ENCODE measurements around the gene BIRC7. TPM values are rescaled to one million over a fixed set of nuclear protein-coding genes. Genes with fewer than 3 reads are reported as not detected.

Gene BIRC7
- total RNA-seq, 1 experiment from 2014 or later = 1.3 TPM

DNA sequence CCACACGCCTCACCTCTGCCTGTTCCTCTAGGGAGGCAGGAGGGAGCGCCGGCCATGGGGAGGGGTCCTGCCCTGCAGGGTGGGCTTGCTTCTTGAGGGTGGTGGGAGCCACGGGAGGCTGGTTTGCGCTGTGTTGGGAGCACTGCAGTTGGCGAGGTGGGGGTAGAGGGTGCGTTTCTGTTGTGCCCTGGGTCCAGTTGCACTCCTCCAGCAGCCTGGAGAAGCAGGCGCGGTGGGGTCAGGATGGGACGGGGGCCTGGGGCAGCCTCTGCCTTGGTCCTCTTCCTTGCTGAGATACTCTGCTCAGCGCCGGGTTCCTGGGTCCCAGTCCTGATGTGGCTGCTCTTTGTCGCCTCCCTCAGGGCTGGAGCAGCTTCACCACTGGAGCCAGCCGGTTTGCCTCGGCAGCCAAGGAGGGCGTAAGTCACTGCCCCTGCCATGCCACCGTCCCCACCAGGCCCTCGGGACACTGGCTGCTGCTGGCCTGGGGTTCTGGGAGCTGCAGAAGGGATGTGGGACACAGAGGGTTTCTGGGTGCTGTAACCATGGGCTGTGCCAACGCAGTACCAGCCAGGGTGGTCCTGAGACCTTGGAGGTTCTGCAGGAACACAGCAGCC, 45.3 kb downstream of the BIRC7 start:
- no peak for DNase-seq (ENCODE audit: low spot score)

DNA sequence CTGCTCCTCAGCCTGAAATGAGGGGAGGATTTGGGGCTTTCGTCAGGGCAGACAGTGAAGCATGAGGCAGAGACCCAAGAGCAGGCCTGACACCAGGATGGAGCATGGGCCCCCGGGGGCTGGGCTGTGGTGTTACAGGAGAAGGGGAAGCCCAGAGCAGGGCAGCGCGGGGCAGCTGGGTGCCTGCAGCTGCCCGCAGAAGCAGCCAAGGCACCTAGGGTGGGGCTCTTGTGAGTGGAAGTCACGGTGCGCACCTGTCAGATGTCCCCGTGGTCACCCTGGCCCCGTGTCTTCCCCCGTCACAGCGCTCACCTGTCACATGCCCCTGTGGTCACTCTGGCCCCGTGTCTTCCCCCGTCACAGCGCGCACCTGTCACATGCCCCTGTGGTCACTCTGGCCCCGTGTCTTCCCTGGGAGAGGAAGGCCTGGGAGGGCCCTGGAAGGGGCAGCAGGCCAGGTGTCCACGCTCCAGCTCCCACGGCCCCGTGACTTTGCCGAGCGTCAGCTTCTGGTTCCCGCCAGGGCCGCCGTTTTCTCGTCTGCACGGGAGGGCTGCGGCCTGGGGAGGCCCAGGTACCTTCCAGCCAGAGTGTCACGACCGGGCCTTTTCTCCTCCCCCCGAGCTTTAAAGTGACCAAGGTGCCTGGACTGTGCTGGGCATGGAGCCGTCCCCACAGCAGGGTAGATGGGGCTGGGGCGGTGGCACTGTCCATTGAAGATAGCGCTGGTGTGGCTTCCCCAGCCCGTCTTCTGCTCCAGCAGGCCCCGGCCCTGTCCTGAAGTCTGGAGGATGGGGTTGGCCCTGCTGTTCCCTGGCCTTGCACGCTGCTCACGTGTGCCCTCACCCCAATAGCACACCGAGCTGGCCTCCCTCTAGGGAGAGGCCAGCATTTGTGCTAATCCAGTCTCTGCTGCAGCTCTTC, 46.3 kb downstream of the BIRC7 start:
- DNase-seq (ENCODE audit: low spot score) = no peak

DNA sequence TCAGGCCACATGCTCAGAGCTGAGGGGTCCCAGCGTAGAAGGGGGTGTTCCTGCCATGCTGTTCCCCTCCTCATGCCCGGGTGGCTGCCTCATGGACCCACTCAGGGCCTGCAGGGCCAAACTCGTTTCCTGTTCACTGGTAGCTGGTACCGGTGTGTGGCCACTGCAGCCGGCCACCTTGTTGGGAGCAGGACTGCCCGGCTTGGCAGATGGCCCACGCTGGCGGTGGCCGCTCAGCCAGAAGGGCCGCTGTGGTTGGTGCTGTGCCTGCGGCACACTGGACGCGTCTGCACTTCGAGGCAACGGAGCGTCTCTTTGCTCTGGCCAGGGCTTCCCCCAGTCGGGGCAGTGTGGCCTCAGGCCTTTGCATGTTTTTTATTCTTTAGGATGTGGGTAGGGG, 47.2 kb downstream of the BIRC7 start:
- DNase-seq (ENCODE audit: low spot score) = no peak

DNA sequence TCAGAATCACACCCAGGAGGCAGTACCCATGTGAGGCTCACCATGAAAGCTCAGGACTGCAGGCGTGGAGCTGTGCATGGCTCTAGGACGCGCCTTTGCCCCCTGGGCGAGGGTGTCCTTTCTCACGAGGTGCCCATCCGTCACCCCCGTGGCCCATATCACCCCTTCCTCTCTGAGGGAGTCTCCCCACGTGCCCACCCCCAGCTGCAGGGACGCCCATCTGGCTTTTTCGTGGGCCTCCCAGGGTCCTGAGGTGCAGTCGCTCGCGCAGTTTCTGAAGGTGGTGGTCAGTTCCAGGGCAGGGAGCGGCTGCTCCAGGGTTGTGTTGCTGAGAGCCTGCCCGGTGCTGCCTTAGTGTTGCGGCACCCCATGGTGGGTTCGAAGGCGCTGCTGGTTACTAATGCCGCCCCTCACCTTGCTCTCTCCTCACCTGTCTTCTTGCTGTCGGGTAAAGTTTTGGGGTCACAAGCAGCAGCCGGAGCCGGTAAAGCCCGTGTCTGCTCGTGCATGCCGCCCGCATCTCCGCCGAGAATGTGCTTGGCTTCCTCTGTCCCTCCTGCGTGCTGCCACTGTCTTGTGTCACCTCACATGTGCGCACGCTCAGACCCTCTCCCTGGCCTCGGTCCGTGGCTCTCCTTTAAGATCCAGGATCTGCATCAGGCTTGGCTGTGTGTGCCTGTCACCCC, 47.8 kb downstream of the BIRC7 start:
- DNase-seq (ENCODE audit: low spot score) = no peak

DNA sequence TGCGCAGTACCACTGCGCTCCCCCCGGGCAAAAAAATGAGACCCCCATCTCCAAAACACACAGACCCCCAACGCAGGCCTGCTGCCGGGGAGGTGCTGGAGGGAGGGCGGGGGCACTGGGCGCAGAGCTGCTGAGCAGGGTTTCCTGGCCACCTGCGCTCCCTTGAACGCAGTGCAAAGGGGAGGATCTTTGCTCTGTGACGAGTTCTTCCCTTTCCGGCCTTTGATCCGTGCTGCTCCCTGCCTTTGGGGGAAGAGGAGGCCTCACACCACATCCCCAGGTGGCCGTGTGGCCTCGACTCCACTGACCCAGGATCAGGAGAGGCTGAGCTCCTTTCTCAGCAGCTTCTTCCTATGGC, 48.4 kb downstream of the BIRC7 start:
- no peak for DNase-seq (ENCODE audit: low spot score)

GRCh38 chr20:63284544-63284949, 48.8 kb downstream of the BIRC7 start:
- no peak for DNase-seq (ENCODE audit: low spot score)

DNA sequence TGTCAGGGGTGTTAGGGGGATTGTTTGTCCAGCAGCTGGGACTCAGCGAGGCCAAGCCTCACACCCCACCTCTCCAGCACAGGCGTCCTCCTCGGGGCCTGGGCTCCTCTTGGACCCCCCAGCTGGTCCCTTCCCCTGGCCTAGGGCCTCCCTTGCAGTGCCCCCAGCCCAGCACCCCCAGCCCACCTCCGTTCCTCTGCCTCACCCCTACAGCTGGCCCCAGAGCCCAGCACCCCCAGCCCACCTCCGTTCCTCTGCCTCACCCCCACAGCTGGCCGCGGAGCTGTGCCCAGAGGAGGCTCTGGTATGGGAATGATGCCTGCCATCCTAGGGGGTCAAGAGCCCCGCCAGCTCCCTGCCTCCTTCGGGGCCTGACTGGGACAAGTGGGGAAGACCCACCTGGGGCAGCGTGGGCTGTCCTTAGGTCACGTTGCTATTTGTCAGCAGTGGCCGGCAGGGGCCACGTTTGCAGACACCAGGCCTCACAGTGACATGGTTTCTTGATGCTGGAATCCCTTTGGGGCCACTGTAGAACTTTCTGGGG, 49.3 kb downstream of the BIRC7 start:
- no peak for DNase-seq (ENCODE audit: low spot score)

GRCh38 chr20:63285636-63286615, 50.2 kb downstream of the BIRC7 start:
- DNase-seq (ENCODE audit: low spot score) = no peak

DNA sequence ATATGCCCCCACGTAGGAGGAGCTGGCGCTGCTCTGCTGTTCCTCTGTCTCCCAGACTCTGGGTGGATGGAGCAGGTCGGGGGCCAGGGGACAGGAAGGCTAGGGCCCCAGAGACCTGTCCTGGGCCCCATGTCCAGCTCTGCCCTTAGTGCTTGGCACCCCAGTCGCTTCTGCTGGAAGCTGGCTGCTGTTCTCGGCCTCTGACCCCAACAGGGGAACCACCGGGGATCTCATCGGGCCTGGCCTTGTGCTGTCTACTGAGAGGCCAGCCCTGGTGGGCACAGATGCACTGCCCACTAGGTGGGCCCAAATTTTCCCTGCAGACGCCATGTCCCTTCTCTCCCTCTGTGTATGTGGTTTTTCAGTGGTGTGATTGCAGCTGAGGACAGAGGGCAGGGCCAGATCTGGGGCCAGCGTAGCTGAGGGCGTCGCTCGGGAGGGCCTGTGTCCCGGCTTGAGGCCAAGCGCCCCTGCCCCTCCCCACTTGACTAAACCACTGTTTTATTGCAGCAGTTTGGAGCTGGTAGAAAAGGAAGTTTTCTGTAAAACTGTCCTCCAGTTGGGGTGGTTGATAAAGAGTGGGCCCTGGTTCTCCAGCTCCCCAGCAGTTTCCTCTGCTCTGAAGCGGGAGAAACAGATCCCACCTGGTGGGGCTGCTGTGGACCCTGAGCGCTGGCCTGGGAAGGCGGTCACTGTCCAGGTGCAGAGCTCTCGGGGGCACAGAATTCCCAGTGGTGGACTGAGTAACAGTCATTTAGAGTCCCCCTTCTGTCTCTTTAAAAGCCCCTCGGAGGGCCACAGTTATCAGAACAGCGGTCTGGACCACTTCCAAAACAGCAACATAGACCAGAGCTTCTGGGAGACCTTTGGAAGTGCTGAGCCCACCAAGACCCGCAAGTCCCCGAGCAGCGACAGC, 51.3 kb downstream of the BIRC7 start:
- DNase-seq (ENCODE audit: low spot score) = no peak

DNA sequence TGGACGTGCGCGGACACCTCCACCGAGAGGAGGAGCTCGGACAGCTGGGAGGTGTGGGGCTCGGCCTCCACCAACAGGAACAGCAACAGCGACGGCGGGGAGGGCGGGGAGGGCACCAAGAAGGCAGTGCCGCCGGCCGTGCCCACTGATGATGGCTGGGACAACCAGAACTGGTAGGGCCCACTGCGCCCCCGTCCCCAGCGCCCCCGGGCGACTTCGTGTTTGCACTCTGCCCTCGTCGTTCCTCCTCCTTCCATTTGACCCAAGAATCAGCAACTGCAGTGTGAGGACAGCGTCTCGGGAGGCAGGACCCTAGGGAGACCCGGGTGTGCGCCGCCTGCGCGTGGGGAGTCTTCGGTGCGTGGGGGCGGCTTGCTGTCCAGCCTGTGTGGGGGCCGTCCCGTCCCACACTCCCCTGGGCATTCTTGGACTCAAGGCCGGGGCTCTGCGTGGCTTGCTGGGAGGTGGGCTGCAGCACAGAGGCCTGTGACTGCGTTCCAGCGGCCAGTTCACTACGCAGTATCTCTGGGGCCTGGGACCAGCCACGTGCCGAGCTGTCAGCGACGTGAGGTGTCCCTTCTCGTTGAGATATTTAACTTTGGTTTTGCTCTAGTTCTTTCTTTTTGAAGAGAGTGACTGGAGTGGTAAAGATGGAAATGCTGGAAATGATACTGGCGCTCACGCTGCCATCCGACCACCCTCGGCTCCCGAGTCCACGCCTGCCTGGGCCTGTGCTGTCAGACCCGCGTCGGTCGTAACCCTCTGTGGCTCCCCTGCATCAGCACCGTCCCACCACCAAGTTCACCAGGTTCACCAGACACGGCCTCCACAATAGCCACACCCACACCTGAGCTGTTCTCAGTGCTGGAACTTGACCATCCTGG, 52.2 kb downstream of the BIRC7 start:
- DNase-seq (ENCODE audit: low spot score) = no peak

GRCh38 chr20:63288581-63289251, 53.0 kb downstream of the BIRC7 start:
- no peak for DNase-seq (ENCODE audit: low spot score)

DNA sequence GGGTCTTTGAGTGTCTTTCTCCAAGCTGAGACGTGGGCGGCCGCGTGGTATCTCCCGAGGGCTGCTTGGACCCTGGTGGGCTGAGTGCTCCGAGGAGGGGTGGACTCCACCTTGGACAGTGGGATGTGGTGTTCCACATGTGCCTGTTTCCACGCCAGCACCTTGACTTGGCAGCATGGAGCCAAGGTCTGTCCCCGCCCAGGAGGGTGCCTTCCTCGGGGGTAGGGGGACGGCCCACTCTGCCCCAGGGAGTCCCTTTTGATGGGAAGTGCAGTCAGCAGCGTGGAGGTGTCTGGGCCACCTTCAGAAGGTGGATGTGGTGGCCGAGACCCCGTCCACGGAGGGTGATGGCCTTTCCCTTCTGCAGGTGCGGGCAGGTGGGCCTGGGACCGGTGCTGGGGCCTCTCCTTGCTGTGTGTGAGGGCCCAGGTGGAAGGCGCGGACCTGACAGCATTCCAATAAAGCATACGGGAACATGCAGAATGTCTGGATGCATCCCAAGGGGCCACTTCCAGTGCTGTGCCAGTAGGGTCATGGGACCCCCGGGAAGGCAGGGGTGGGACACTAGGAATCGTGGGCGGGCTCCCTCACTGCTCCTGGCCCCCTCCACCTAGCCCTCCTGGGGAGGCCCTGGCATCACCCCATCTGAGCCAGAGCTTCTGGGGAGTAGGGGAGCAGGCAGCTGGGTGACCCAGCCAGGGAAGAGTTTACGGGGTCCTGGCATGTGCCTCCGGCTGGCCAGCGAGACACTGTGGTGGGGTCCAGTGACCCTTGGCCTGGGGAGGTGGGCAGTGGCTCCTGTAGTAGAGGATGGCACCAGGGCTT, 53.8 kb downstream of the BIRC7 start:
- DNase-seq (ENCODE audit: low spot score) = no peak

Small RNAs within 50 kb of the gene (small RNA-seq; reads per million reads assigned to genes)
- gene MIR3196 (not detected), gene MIR4326 (not detected)

Other genes with a start within 250 kb of the BIRC7 start
- not detected in 2 replicates for gene BHLHE23, start 228.9 kb upstream of the BIRC7 start, total RNA-seq (2014; rRNA removed; shearing (Covaris generic))
- gene YTHDF1, start 19.8 kb upstream of the BIRC7 start, total RNA-seq (2014; rRNA removed; shearing (Covaris generic)) = 47.2 and 53.6 TPM in 2 replicates
- gene NKAIN4, start 18.6 kb downstream of the BIRC7 start, total RNA-seq (2014; rRNA removed; shearing (Covaris generic)) = not detected in 2 replicates
- gene ARFGAP1, start 36.9 kb downstream of the BIRC7 start, total RNA-seq (2014; rRNA removed; shearing (Covaris generic)) = 142 and 150 TPM in 2 replicates
- gene COL20A1, start 57.3 kb downstream of the BIRC7 start, total RNA-seq (2014; rRNA removed; shearing (Covaris generic)) = 0.08 and 0.33 TPM in 2 replicates
- not detected in 2 replicates for gene CHRNA4, start 125.4 kb downstream of the BIRC7 start, total RNA-seq (2014; rRNA removed; shearing (Covaris generic))
- gene KCNQ2, start 236.8 kb downstream of the BIRC7 start, total RNA-seq (2014; rRNA removed; shearing (Covaris generic)) = 0.08 and 0.13 TPM in 2 replicates

Measured in HT-29 (cell line).